GM12875 (cell line): ENCODE data around the gene BTNL2.
"Not testable (repeated sequence)": the region's sequence is repeated elsewhere in the genome, so short reads cannot be mapped to it uniquely, and the experiment has no call there.

Source experiments
- H3K4me3 ChIP-seq: one replicate; pipeline ENCODE4 v1.5.1; 2011; ENCODE audit warnings: low read depth, low read length, control low read depth
- TF ChIP-seq, protein P1 (sequence below): IDR thresholded peaks from 2 replicates; pipeline ENCODE4 v1.5.1; 2011; ENCODE audit warnings: low read depth, mild to moderate bottlenecking, control low read depth, inconsistent platforms, low read length, moderate library complexity, borderline replicate concordance; ENCODE audit not compliant: insufficient read depth

Gene BTNL2

DNA sequence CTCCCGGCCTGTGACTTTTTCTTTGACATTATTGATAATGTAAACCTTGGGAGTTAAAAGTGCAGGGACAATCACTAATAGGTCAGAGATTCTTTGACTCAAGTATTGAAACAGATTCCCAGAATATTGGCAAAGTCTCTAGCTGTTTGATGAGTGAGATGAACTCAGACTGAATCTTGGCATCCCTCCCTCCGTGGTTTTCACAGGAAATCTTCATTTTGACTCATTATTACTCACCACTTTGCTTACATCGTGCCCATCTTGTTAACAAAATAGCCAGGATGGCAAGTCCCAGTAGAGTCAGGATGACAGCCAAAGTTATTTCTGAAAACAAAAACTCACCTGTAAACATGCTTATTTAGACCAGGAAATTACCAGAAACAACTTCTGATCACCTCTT lies 37.3 kb downstream of the BTNL2 start:
- H3K4me3 ChIP-seq = no peak overlapping the region
- TF ChIP-seq, protein P1, sequence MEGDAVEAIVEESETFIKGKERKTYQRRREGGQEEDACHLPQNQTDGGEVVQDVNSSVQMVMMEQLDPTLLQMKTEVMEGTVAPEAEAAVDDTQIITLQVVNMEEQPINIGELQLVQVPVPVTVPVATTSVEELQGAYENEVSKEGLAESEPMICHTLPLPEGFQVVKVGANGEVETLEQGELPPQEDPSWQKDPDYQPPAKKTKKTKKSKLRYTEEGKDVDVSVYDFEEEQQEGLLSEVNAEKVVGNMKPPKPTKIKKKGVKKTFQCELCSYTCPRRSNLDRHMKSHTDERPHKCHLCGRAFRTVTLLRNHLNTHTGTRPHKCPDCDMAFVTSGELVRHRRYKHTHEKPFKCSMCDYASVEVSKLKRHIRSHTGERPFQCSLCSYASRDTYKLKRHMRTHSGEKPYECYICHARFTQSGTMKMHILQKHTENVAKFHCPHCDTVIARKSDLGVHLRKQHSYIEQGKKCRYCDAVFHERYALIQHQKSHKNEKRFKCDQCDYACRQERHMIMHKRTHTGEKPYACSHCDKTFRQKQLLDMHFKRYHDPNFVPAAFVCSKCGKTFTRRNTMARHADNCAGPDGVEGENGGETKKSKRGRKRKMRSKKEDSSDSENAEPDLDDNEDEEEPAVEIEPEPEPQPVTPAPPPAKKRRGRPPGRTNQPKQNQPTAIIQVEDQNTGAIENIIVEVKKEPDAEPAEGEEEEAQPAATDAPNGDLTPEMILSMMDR = no peak

DNA sequence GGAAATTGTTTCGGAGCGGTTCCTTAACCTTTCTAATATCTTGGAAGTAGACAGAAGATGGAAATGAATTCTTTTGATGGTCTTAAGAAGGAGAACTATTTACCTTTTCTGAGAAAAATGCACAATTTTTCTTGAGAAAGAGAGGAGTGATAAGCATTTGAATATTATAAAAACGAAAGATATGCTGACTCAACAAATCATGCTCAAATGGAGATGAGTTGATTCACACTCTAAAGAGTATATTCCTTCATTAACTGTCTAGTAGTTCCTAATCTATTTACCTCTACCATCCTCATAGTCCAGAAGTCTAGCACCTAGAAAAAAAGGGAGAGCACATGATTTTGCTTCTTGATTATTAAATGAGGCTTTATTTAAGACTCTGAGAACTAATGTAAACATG lies 39.3 kb downstream of the BTNL2 start:
- no peak overlapping the region for H3K4me3 ChIP-seq
- TF ChIP-seq, protein P1 = no peak

DNA sequence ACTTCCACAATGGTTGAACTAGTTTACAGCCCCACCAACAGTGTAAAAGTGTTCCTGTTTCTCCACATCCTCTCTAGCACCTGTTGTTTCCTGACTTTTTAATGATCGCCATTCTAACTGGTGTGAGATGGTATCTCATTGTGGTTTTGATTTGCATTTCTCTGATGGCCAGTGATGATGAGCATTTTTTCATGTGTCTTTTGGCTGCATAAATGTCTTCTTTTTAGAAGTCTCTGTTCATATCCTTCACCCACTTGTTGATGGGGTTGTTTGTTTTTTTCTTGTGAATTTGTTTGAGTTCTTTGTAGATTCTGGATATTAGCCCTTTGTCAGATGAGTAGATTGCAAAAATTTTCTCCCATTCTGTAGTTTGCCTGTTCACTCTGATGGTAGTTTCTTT lies 47.8 kb downstream of the BTNL2 start:
- not testable (repeated sequence) for H3K4me3 ChIP-seq

DNA sequence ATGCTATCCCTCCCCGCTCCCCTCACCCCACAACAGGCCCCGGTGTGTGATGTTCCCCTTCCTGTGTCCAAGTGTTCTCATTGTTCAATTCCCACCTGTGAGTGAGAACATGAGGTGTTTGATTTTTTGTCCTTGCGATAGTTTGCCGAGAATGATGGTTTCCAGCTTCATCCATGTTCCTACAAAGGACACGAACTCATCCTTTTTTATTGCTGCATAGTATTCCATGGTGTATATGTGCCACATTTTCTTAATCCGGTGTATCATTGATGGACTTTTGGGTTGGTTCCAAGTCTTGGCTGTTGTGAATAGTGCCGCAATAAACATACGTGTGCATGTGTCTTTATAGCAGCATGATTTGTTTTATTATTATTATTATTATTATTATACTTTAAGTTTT lies 48.4 kb downstream of the BTNL2 start:
- not testable (repeated sequence) for H3K4me3 ChIP-seq

DNA sequence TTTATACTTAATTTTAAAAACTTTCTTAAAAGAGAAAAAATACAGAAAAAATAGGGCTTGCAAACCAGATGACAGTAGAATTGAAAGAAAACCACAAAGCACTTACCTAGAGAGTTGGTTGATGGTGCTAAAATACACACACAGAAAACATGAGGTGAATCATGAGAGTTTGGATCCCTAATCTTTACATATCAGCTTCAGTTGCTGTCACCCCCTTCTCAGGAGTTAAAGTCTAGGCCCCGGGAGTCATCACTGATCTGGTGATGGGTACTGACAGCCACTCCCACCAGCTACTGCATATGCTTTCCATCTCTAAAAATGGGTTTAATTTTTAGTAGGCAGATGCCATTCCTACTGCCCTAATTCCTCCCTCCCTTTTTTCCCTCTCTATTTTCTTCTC lies 52.0 kb downstream of the BTNL2 start:
- H3K4me3 ChIP-seq = no peak overlapping the region
- TF ChIP-seq, protein P1 = no peak

DNA sequence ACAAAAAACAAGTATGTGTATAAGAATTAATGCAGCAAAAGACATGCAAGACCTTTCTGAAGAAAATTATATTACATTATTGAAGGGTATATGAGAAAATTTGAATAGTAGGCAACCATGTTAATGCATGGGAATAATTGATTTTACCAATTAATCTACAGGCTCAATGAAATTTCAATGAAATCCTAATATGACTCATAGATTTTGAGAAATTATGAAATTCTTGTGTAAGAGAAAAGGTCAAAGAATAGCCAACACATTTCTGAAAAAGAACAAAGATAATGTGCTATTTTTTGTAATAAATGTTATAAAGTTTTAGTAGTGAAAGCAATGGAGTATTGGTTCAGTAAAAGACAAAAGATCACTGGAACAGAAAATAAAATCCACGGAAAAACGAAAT lies 53.6 kb downstream of the BTNL2 start:
- TF ChIP-seq, protein P1 = no peak
- no peak overlapping the region for H3K4me3 ChIP-seq
